GM12864 (cell line): ENCODE results near the gene ATG9B.

Experiments
- DNase-seq: peaks from one replicate; pipeline ENCODE4 v3.0.0-alpha.2; 2011; ENCODE audit warnings: low read depth
- H3K4me3 ChIP-seq: 2 replicates; pipeline ENCODE4 v1.5.1; 2011; ENCODE audit warnings: mild to moderate bottlenecking, low read depth, low read length, control low read depth
- TF ChIP-seq, protein P1 (sequence below): IDR thresholded peaks from 2 replicates; pipeline ENCODE4 v1.5.1; 2011; ENCODE audit warnings: low read depth, mild to moderate bottlenecking, moderate library complexity, low read length, control low read depth, inconsistent platforms; ENCODE audit errors: missing control alignments

ATG9B gene, protein sequence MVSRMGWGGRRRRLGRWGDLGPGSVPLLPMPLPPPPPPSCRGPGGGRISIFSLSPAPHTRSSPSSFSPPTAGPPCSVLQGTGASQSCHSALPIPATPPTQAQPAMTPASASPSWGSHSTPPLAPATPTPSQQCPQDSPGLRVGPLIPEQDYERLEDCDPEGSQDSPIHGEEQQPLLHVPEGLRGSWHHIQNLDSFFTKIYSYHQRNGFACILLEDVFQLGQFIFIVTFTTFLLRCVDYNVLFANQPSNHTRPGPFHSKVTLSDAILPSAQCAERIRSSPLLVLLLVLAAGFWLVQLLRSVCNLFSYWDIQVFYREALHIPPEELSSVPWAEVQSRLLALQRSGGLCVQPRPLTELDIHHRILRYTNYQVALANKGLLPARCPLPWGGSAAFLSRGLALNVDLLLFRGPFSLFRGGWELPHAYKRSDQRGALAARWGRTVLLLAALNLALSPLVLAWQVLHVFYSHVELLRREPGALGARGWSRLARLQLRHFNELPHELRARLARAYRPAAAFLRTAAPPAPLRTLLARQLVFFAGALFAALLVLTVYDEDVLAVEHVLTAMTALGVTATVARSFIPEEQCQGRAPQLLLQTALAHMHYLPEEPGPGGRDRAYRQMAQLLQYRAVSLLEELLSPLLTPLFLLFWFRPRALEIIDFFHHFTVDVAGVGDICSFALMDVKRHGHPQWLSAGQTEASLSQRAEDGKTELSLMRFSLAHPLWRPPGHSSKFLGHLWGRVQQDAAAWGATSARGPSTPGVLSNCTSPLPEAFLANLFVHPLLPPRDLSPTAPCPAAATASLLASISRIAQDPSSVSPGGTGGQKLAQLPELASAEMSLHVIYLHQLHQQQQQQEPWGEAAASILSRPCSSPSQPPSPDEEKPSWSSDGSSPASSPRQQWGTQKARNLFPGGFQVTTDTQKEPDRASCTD

DNA sequence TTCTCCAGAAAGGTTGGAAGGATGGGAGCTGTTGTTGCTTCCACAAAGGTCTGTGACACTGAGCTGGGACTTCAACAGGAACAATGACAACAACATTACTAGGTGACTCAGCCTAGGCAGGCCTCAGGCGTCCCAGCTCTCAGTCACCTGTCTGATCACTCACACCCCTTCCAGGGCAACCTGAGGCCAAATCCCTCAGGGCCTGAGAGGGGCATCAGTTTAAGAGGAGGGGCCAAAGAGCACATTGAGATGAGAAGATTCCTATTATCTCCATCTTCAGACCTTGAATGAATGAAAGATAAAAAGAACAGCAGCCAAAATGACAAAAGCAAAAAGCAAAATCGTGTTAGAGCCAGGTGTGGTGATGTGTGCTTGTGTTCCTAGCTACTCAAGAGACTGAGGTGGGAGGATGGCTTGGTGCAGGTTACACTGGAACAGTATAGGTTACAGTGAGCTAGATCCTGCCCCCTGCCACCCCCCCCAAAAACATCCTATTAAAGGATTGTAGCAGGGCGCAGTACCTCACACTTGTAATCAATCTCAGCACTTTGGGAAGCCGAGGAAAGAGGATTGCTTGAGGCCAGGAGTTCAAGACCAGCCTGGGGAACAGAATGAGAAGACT is at the start of gene ATG9B:
ATG9B (minus strand) TSS at position 60 of the 622 bp plus-strand sequence. CDS start 71 bp downstream, outside the sequence.
- TF ChIP-seq, protein P1, sequence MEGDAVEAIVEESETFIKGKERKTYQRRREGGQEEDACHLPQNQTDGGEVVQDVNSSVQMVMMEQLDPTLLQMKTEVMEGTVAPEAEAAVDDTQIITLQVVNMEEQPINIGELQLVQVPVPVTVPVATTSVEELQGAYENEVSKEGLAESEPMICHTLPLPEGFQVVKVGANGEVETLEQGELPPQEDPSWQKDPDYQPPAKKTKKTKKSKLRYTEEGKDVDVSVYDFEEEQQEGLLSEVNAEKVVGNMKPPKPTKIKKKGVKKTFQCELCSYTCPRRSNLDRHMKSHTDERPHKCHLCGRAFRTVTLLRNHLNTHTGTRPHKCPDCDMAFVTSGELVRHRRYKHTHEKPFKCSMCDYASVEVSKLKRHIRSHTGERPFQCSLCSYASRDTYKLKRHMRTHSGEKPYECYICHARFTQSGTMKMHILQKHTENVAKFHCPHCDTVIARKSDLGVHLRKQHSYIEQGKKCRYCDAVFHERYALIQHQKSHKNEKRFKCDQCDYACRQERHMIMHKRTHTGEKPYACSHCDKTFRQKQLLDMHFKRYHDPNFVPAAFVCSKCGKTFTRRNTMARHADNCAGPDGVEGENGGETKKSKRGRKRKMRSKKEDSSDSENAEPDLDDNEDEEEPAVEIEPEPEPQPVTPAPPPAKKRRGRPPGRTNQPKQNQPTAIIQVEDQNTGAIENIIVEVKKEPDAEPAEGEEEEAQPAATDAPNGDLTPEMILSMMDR, result no peak
- no peak for DNase-seq
- H3K4me3 ChIP-seq, result no peak within 1 kb of the TSS

DNA sequence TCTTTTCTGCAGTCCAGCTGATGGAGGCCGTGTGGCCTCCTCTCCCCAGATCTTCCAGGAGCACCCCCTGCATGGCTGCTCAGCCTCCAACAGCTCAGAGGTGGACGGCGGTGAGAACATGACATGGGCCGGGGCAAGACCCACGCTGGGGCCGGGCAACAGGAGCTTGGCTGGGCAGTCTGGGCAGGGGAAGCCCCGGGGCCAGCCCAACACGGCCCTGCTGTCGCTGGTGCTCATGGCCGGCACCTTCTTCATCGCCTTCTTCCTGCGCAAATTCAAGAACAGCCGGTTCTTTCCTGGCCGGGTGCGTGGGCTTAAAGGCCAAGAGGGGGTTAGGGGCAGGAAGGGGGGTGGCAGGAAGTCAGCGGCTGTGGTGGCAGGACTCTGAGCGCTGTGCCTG is 49.7 kb upstream of the ATG9B start:
- H3K4me3 ChIP-seq, result no peak overlapping the region
- no peak for DNase-seq
- TF ChIP-seq, protein P1, result no peak

- DNase-seq, result no peak
- H3K4me3 ChIP-seq, result no peak overlapping the region
- TF ChIP-seq, protein P1, result no peak
Measured at GRCh38 chr7:151071032-151071866, 47.0 kb upstream of the ATG9B start.

GRCh38 chr7:151070574-151070960 is 46.3 kb upstream of the ATG9B start:
- TF ChIP-seq, protein P1, result no peak
- no peak overlapping the region for H3K4me3 ChIP-seq

GRCh38 chr7:151069841-151070573 is 45.7 kb upstream of the ATG9B start:
- H3K4me3 ChIP-seq, result no peak overlapping the region
- TF ChIP-seq, protein P1, result no peak
- DNase-seq, result no peak

More at GRCh38 chr7:151070574-151070960, 46.3 kb upstream of the ATG9B start:
- no peak for DNase-seq
